Esophagus muscularis mucosa (tissue), 4 donors: ENCODE results near the gene TMUB1. TPM values are rescaled to one million over a fixed set of nuclear protein-coding genes. Genes with fewer than 3 reads are reported as not detected.

Experiments
- DNase-seq: peaks from one replicate; pipeline ENCODE4 v3.0.0-alpha.2; 2017; ENCODE audit errors: extremely low spot score
- H3K27ac ChIP-seq, 4 donors: fragments of 200-600 bp; sonication (generic); replicated peaks in 1 of 4; 1 replicate in 3 of 4; 2 replicates in 1 of 4; pipeline ENCODE4 v1.5.1; 2016 to 2019; ENCODE audit warnings: mild to moderate bottlenecking in 1 of 4
- H3K27me3 ChIP-seq, 4 donors: fragments of 200-600 bp; sonication (generic); one replicate each; pipeline versions ENCODE4 v1.5.1 to v1.6.0; 2016 to 2019
- H3K36me3 ChIP-seq, 4 donors: fragments of 200-600 bp; sonication (generic); one replicate each; pipeline ENCODE4 v1.5.1; 2016 to 2019
- H3K4me1 ChIP-seq, 4 donors: fragments of 200-600 bp; sonication (generic); one replicate each; pipeline ENCODE4 v1.5.1; 2016 to 2019
- H3K4me3 ChIP-seq, 4 donors: fragments of 200-600 bp; sonication (generic); 1 replicate in 2 of 4; 2 replicates in 2 of 4; pipeline ENCODE4 v1.5.1; 2016 to 2019; ENCODE audit warnings: mild to moderate bottlenecking in 4 of 4, moderate library complexity in 1 of 4
- H3K9me3 ChIP-seq, 4 donors: fragments of 200-600 bp; sonication (generic); 1 replicate in 3 of 4; 2 replicates in 1 of 4; pipeline ENCODE4 v1.5.1; 2016 to 2019
- CTCF ChIP-seq, 3 experiments: fragments of 200-600 bp in 2 of 3; fragments of 450-650 bp in 1 of 3; sonication (generic) in 2 of 3; IDR thresholded peaks; one replicate each; pipeline ENCODE4 v1.5.1; 2017 to 2019; ENCODE audit warnings: antibody characterized with exemption in 3 of 3, mild to moderate bottlenecking in 2 of 3, moderate library complexity in 1 of 3
- EP300 ChIP-seq: sonication (generic); formaldehyde crosslinking; IDR thresholded peaks from one replicate; pipeline ENCODE4 v1.6.1; 2017; ENCODE audit warnings: antibody characterized with exemption
- POLR2A ChIP-seq: fragments of 450-650 bp; IDR thresholded peaks from one replicate; pipeline ENCODE4 v1.6.1; 2017; ENCODE audit warnings: antibody characterized with exemption, moderate library complexity, mild to moderate bottlenecking, low read depth
- POLR2AphosphoS5 ChIP-seq, 2 donors: sonication (generic); formaldehyde crosslinking; IDR thresholded peaks; one replicate each; pipeline ENCODE4 v1.6.1; 2017; ENCODE audit warnings: antibody characterized with exemption in 2 of 2
- WGBS: methylation state at CpG from one replicate; pipeline ENCODE4 v1.1.5; 2018; 5-methylcytosine and 5-hydroxymethylcytosine counted together
- intact Hi-C: fragments of 100-400 bp; cut with DNase I; formaldehyde crosslinking; loops from one replicate; pipeline ENCODE4 v1.15.1; 2023
- total RNA-seq, 4 donors: library from RNA; depleted of rRNA; stranded (reverse); fragments of >200 nt; gene quantifications; one replicate each; pipeline versions ENCODE4 v1.1.0 to v1.2.1, GENCODE V29; 2016

Gene TMUB1
- total RNA-seq, 4 donors from 2014 or later = 39.0 to 66.6 (median 51.4) TPM

GRCh38 chr7:151119902-151120301 lies 36.6 kb upstream of the TMUB1 start:
- Histone ChIP-seq H3K4me3 (no peak overlapping the region), H3K9me3 (no peaks in the 10 kb centered on the region), H3K36me3 (peaks cover 36 to 79% (median 78%) of the 10 kb centered on the region in 4 donors), H3K27ac (no peak overlapping the region), H3K27me3 (no peaks in the 10 kb centered on the region), H3K4me1 (peaks cover 6 to 28% (median 15%) of the 10 kb centered on the region in 4 donors)
- no peak for TF ChIP-seq POLR2A
- TF ChIP-seq EP300 = no peak
- TF ChIP-seq POLR2AphosphoS5 (IDR thresholded peaks at IDR 0.05) = no peak
- TF ChIP-seq CTCF (IDR thresholded peaks at IDR 0.05) = no peak
- intact Hi-C loops = loop anchor here (10.0 kb wide), 1 partner anchor 125 kb away; the partner anchor contains the start of gene SMARCD3
- no peak for DNase-seq
- WGBS = 86% methylated on average over 27 of the region's 27 CpGs

GRCh38 chr7:151119055-151119415 lies 35.7 kb upstream of the TMUB1 start:
- peaks cover 33 to 75% (median 71%) of the 10 kb centered on the region in 4 donors for H3K36me3 ChIP-seq
- H3K4me1 ChIP-seq = peaks cover 8 to 28% (median 18%) of the 10 kb centered on the region in 4 donors
- no peak for TF ChIP-seq POLR2AphosphoS5 (IDR thresholded peaks at IDR 0.05)
- no peak for TF ChIP-seq POLR2A
- no peak for TF ChIP-seq CTCF (IDR thresholded peaks at IDR 0.05)
- no peak for TF ChIP-seq EP300
- no peak overlapping the region for H3K27ac ChIP-seq
- no peaks in the 10 kb centered on the region for H3K27me3 ChIP-seq
- intact Hi-C loops = no loop called here
- H3K4me3 ChIP-seq = no peak overlapping the region
- no peaks in the 10 kb centered on the region for H3K9me3 ChIP-seq
- WGBS = 82% methylated on average over 13 of the region's 13 CpGs
- no peak for DNase-seq

- TF ChIP-seq POLR2AphosphoS5 (IDR thresholded peaks at IDR 0.05) = no peak
- no peak for TF ChIP-seq EP300
- TF ChIP-seq CTCF (IDR thresholded peaks at IDR 0.05) = no peak
- no peak for TF ChIP-seq POLR2A
- WGBS = 95% methylated on average over 36 of the region's 38 CpGs
- H3K36me3 ChIP-seq = peaks cover 32 to 69% (median 67%) of the 10 kb centered on the region in 4 donors
- intact Hi-C loops = no loop called here
- H3K4me3 ChIP-seq = no peak overlapping the region
- no peaks in the 10 kb centered on the region for H3K27me3 ChIP-seq
- no peaks in the 10 kb centered on the region for H3K9me3 ChIP-seq
- DNase-seq = no peak
- H3K4me1 ChIP-seq = peaks cover 9 to 30% (median 22%) of the 10 kb centered on the region in 4 donors
- H3K27ac ChIP-seq = no peak overlapping the region
Measured at GRCh38 chr7:151118108-151119054, 35.1 kb upstream of the TMUB1 start.

GRCh38 chr7:151117565-151117964 lies 34.3 kb upstream of the TMUB1 start:
- intact Hi-C loops = no loop called here
- Histone ChIP-seq H3K27me3 (no peaks in the 10 kb centered on the region), H3K27ac (no peak overlapping the region), H3K36me3 (peaks cover 25 to 60% (median 59%) of the 10 kb centered on the region in 4 donors), H3K9me3 (no peaks in the 10 kb centered on the region), H3K4me1 (peaks cover 9 to 32% (median 25%) of the 10 kb centered on the region in 4 donors), H3K4me3 (no peak overlapping the region)
- TF ChIP-seq POLR2A (no peak), EP300 (no peak), CTCF (IDR thresholded peaks at IDR 0.05) (no peak), POLR2AphosphoS5 (IDR thresholded peaks at IDR 0.05) (no peak)
- WGBS = 94% methylated on average over 3 of the region's 12 CpGs
- no peak for DNase-seq
